ENCODE results near the gene DAP3.
A peak's percentile ranks its signal among the peaks of the same experiment; 100 is the strongest.
"Not testable (repeated sequence)": the region's sequence is repeated elsewhere in the genome, so short reads cannot be mapped to it uniquely, and the experiment has no call there.

Gene DAP3

DNA sequence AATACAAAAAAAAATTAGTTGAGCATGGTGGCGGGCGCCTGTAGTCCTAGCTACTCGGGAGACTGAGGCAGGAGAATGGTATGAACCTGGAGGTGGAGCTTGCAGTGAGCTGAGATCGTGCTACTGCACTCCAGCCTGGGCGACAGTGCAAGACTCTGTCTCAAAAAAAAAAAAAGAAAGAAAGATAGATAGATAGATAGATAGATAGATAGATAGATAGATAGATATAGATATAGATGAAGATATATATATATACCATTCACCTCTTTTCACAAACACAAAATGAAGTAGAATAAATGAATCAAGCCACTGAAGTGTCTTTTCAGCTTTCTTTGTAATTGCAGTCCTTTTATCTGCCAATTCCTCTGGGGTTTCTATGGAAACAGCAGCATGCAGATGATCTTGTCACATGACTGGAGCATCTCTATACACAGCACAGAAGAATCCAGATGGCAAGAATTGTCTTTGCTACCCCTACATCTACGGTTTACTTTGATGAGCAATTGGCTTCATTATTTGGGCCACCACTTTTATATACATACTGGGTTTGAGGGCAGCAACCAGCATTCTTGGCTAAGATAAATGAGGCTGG, 29.7 kb downstream of the DAP3 start:
- DNase-seq (ENCODE audit: low read depth): not testable (repeated sequence)

DNA sequence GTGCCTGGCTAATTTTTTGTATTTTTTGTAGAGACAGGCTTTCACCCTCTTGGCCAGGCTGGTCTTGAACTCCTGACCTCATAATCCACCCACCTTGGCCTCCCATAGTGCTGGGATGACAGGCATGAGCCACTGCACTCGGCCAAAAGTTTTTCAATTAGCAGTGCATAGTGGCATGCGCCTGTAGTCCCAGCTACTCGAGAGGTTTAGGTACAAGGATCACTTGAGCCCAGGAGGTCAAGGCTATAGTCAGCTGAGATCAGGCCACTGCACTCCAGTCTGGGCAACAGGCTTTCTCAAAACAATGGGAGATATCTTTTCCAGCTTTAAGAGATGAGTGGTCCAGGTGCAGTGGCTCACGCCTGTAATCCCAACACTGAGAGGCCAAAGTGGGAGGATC, 30.8 kb downstream of the DAP3 start:
- no peak for DNase-seq (ENCODE audit: low read depth)

GRCh38 chr1:155725142-155725541, 36.3 kb downstream of the DAP3 start:
- DNase-seq (ENCODE audit: low read depth): no peak

DNA sequence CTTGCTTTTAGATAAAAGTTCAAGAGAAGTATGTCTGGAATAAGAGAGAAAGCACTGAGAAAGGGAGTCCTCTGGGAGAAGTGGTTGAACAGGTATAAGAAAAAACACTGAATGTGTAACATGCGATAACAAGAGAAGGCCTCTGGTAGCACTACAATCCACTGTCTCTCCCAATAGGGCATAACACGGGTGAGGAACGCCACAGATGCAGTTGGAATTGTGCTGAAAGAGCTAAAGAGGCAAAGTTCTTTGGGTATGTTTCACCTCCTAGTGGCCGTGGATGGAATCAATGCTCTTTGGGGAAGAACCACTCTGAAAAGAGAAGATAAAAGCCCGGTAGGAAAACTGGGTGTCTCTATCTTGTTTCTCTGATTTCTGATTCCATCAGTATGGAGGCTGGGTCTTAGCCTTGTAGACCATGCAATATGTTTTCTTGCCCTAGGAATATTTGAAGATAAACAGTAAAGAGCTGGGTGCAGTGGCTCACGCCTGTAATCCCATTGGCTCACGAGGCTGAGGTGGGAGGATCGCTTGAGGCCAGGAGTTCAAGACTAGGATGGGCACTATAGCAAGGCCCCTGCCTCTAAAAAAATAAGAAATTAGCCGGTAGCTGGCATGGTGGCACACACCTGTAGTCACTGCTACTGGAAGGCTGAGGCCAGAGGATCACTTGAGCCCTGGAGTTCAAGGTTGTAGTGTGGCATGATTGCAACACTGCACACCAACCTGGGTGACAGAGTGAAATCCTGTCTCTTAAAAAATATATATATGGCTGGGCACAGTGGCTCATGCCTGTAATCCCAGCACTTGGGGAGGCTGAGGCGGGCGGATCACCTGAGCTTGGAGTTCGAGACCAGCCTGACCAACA, 40.4 kb downstream of the DAP3 start:
- peak; percentile 39 for DNase-seq (ENCODE audit: low read depth)

- DNase-seq (ENCODE audit: low read depth): no peak
Observed at GRCh38 chr1:155740995-155741394, 52.1 kb downstream of the DAP3 start.

DNA sequence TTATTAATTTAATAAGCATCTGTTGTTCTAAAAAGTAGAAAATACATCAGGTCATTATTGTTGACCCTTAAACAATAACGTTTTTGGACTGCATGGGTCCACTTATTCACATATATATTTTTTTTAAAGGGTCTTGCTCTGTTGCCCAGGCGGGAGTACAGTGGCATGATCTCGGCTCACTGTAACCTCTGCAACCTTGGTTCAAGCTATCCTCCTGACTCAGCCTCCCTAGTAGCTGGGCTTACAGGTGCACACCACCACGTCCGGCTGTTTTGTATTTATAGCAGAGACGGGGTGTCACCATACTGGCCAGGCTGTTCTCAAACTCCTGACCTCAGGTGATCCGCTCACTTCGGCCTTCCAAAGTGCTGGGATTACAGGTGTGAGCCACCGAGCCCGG, 53.0 kb downstream of the DAP3 start:
- no peak for DNase-seq (ENCODE audit: low read depth)

- DNase-seq (ENCODE audit: low read depth): no peak
Observed at GRCh38 chr1:155744711-155745283, 55.9 kb downstream of the DAP3 start.

- peak; percentile 92 for DNase-seq (ENCODE audit: low read depth)
Observed at GRCh38 chr1:155745284-155746228, 56.7 kb downstream of the DAP3 start.

DNA sequence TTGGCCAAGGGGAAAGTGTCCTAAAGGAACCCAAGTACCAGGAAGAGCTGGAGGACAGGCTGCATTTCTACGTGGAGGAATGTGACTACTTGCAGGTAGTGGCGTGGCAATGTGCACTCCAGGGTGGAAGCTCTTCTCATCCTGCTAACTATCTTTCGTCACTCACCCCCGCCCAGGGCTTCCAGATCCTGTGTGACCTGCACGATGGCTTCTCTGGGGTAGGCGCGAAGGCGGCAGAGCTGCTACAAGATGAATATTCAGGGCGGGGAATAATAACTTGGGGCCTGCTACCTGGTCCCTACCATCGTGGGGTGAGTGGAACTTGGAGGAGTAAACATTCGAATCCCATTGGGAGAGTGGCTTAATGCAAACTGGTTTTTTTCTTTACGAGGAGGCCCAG, 58.7 kb downstream of the DAP3 start:
- DNase-seq (ENCODE audit: low read depth): not testable (repeated sequence)

- DNase-seq (ENCODE audit: low read depth): not testable (repeated sequence)
Observed at GRCh38 chr1:155748141-155748540, 59.2 kb downstream of the DAP3 start.

DNA sequence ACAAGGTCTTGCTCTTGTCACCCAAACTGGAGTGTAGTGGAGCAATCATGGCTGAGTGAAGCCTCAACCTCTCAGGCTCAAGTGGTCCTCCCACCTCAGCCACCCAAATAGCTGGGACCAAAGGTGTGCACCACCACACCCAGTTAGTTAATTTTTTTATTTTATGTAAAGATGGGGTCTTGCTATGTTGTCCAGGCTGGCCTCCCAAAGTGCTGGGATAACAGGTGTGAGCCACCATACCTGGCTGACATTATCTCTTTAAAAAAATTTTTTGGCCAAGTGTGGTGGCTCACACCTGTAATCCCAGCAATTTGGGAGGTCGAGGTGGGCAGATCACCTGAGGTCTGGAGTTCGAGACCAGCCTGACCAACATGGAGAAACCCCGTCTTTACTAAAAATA, 70.1 kb downstream of the DAP3 start:
- DNase-seq (ENCODE audit: low read depth): not testable (repeated sequence)

GRCh38 chr1:155759966-155760630, 71.2 kb downstream of the DAP3 start:
- DNase-seq (ENCODE audit: low read depth): no peak

- DNase-seq (ENCODE audit: low read depth): no peak
Observed at GRCh38 chr1:155760751-155761475, 72.0 kb downstream of the DAP3 start.

DNA sequence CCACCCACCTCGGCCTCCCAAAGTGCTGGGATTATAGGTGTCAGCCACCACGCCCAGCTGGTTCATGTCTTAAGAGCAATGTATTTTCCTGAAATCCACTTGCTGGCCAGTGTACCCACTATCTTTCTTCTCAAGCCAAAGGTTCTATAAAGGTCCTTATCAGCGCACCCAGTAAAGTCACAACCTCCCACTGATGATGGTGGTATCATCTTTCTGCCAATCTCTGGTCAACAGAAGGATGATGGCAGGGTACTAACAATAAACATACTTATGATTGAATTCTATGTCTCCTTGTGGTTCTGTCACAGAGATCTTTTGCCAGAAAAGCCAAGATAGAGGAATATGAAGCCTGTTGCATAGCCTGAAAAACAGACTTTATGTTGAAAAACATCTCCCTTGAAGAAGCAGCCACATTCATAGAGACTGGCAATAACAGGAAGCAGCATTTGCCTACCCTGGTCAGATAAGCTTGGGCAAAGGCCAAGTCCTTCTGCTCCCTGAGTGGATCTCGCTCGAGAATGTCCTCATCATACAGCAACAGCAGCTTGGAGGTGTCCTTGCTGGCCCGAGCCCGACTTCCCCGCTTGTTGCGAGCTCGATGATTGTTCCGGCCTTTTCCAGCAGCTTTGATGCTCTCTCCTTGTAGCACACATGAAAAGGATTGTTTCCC, 73.0 kb downstream of the DAP3 start:
- no peak for DNase-seq (ENCODE audit: low read depth)

- DNase-seq (ENCODE audit: low read depth): peak; percentile 80
Observed at GRCh38 chr1:155763090-155763815, 74.4 kb downstream of the DAP3 start.

DNA sequence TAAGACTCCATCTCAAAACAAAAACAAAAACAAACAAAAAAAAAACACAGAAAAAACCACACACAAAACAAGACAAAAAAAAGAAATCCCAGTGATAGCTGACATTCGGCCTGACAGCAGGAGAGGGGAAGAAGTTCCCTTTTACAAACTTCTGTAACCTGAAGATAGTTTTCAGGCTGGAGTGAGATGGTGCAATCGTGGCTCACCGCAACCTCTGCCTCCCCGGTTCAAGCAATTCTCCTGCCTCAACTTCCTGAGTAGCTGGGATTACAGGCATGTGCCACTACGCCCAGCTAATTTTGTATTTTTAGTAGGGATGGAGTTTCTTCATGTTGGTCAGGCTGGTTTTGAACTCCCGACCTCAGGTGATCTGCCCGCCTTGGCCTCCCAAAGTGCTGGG, 75.1 kb downstream of the DAP3 start:
- DNase-seq (ENCODE audit: low read depth): not testable (repeated sequence)

DNA sequence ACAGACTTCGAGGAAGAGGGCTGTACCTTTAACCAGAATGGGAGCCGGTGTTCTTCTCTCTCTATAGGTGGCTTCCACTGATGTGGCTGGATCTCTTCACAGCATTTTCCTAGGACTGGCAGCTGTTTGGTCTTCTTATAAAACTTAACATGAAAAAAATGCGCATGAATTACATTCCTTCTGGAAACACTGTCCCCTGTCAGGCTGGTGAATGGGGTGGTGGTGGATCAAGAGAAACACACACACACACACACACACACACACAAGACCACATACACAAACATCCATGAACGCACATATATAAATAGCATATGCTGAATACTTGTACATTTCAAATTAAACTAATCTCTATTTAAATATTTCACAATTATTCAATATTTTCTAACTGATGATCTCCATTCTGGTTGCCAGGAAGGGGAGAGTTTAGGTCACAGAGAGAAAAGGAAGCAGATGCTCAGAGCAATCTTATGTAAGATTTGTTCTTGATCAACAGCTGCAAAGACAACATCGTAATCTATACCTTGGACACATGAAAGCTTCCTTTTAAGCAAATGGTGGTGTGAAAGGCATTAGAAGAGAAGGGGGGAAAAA, 78.6 kb downstream of the DAP3 start:
- not testable (repeated sequence) for DNase-seq (ENCODE audit: low read depth)

- DNase-seq (ENCODE audit: low read depth): no peak
Observed at GRCh38 chr1:155769257-155769656, 80.4 kb downstream of the DAP3 start.

DNA sequence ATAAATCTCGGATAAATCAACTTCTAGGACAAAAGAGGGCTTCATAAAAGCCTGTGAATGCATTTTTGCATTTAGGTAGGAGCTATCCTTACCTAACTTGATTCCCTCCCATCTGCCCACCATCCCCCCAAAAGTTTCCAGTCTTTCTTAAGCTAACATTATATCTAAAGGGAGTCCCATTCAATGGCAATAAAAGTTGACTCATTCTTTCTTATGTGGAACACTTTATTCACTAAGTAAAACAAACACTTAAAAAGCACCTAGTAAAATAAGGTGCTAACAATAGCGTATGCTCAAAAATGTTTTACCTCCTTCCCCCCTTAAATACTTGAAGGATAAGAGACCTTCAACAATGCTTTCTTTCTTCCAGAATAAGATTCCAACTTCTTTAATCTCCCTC, 84.3 kb downstream of the DAP3 start:
- DNase-seq (ENCODE audit: low read depth): no peak
